ENCODE results near the gene HAPLN2. TPM values are rescaled to one million over a fixed set of nuclear protein-coding genes. Genes with fewer than 3 reads are reported as not detected.
"Not testable (repeated sequence)": the region's sequence is repeated elsewhere in the genome, so short reads cannot be mapped to it uniquely, and the experiment has no call there.

HAPLN2 gene
- total RNA-seq, 1 experiment from 2014 or later, result 1.2 TPM

DNA sequence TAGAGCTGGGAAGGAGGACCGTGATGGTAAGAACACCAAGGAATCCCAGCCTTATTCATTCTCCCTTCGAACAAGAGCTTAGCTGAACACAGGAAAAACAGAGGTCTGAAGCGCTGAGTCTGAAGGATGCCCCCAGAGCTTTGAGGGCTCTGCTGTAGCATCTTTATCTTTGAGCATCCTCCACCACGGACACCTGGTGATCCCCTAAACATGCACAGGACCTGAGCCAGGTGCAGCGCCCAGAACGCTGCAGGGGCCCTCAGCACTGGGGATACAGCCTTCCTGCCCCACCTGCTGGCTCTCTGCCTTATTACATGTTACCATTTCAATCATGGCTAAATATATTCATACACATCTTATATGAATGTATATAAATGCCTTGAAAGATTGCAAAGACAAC is 10.2 kb upstream of the HAPLN2 start (continued):
- TF ChIP-seq, protein P1, sequence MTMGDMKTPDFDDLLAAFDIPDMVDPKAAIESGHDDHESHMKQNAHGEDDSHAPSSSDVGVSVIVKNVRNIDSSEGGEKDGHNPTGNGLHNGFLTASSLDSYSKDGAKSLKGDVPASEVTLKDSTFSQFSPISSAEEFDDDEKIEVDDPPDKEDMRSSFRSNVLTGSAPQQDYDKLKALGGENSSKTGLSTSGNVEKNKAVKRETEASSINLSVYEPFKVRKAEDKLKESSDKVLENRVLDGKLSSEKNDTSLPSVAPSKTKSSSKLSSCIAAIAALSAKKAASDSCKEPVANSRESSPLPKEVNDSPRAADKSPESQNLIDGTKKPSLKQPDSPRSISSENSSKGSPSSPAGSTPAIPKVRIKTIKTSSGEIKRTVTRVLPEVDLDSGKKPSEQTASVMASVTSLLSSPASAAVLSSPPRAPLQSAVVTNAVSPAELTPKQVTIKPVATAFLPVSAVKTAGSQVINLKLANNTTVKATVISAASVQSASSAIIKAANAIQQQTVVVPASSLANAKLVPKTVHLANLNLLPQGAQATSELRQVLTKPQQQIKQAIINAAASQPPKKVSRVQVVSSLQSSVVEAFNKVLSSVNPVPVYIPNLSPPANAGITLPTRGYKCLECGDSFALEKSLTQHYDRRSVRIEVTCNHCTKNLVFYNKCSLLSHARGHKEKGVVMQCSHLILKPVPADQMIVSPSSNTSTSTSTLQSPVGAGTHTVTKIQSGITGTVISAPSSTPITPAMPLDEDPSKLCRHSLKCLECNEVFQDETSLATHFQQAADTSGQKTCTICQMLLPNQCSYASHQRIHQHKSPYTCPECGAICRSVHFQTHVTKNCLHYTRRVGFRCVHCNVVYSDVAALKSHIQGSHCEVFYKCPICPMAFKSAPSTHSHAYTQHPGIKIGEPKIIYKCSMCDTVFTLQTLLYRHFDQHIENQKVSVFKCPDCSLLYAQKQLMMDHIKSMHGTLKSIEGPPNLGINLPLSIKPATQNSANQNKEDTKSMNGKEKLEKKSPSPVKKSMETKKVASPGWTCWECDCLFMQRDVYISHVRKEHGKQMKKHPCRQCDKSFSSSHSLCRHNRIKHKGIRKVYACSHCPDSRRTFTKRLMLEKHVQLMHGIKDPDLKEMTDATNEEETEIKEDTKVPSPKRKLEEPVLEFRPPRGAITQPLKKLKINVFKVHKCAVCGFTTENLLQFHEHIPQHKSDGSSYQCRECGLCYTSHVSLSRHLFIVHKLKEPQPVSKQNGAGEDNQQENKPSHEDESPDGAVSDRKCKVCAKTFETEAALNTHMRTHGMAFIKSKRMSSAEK (CRISPR knock-in tag; IDR thresholded peaks at IDR 0.05; ENCODE audit: borderline replicate concordance), result no peak
- TF ChIP-seq ELF4 (CRISPR knock-in tag; IDR thresholded peaks at IDR 0.05; ENCODE audit: low read depth), result no peak
- TF ChIP-seq, protein P2, sequence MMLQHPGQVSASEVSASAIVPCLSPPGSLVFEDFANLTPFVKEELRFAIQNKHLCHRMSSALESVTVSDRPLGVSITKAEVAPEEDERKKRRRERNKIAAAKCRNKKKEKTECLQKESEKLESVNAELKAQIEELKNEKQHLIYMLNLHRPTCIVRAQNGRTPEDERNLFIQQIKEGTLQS (CRISPR knock-in tag; conservative IDR thresholded peaks at IDR 0.05), result no peak
- TF ChIP-seq OVOL2 (CRISPR knock-in tag; IDR thresholded peaks at IDR 0.05; ENCODE audit: borderline replicate concordance), result no peak
- TF ChIP-seq, protein P3, sequence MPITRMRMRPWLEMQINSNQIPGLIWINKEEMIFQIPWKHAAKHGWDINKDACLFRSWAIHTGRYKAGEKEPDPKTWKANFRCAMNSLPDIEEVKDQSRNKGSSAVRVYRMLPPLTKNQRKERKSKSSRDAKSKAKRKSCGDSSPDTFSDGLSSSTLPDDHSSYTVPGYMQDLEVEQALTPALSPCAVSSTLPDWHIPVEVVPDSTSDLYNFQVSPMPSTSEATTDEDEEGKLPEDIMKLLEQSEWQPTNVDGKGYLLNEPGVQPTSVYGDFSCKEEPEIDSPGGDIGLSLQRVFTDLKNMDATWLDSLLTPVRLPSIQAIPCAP (CRISPR knock-in tag; IDR thresholded peaks at IDR 0.05), result no peak
- TF ChIP-seq, protein P4, sequence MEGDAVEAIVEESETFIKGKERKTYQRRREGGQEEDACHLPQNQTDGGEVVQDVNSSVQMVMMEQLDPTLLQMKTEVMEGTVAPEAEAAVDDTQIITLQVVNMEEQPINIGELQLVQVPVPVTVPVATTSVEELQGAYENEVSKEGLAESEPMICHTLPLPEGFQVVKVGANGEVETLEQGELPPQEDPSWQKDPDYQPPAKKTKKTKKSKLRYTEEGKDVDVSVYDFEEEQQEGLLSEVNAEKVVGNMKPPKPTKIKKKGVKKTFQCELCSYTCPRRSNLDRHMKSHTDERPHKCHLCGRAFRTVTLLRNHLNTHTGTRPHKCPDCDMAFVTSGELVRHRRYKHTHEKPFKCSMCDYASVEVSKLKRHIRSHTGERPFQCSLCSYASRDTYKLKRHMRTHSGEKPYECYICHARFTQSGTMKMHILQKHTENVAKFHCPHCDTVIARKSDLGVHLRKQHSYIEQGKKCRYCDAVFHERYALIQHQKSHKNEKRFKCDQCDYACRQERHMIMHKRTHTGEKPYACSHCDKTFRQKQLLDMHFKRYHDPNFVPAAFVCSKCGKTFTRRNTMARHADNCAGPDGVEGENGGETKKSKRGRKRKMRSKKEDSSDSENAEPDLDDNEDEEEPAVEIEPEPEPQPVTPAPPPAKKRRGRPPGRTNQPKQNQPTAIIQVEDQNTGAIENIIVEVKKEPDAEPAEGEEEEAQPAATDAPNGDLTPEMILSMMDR (IDR thresholded peaks at IDR 0.05), result peak; percentile 55; the same call in 1 of the 2 replicates
- TF ChIP-seq, protein P5, sequence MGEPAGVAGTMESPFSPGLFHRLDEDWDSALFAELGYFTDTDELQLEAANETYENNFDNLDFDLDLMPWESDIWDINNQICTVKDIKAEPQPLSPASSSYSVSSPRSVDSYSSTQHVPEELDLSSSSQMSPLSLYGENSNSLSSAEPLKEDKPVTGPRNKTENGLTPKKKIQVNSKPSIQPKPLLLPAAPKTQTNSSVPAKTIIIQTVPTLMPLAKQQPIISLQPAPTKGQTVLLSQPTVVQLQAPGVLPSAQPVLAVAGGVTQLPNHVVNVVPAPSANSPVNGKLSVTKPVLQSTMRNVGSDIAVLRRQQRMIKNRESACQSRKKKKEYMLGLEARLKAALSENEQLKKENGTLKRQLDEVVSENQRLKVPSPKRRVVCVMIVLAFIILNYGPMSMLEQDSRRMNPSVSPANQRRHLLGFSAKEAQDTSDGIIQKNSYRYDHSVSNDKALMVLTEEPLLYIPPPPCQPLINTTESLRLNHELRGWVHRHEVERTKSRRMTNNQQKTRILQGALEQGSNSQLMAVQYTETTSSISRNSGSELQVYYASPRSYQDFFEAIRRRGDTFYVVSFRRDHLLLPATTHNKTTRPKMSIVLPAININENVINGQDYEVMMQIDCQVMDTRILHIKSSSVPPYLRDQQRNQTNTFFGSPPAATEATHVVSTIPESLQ (CRISPR knock-in tag; IDR thresholded peaks at IDR 0.05), result no peak

GRCh38 chr1:156610072-156610471 is 9.1 kb upstream of the HAPLN2 start:
- H3K9me3 Mint-ChIP-seq; POLR2A ChIA-PET; H3K27ac Mint-ChIP-seq; H3K4me1 Mint-ChIP-seq; H3K36me3 Mint-ChIP-seq; ATAC-seq; H3K4me3 Mint-ChIP-seq; DNase-seq (ENCODE audit: low spot score): not testable (repeated sequence)
- CTCF ChIA-PET, result interaction anchor here (1.0 kb wide), 1 partner anchor 9 kb away, joined by 6 read pairs; the partner anchor contains the start of gene HAPLN2
- peaks cover 11% of the 10 kb centered on the region; the same call in 1 of the 2 replicates for H3K27me3 Mint-ChIP-seq (ENCODE audit: low read depth)

DNA sequence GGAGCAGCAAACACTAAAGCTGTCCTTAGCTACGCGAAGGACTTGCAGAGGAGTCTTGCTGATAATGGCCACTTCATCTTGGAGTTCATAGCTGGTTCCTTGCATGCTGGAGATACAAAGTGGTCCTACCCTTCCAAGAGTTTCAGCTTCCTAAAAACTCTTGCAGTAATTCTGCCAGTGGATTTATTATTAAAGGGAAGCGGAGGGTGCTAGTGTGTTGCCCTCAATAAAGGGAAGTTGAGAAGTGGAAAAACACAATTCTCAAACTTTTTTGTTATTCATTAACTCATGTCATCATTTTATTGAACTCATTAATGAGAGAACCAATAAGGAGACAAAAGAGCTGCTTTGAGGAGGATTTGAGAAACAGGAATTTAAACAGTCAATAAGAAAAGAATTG is 6.5 kb upstream of the HAPLN2 start:
- Mint-ChIP-seq H3K27me3 (ENCODE audit: low read depth) (peaks cover 17% of the 10 kb centered on the region), H3K27ac (no peak overlapping the region), H3K4me3 (no peak overlapping the region), H3K4me1 (peaks cover 4% of the 10 kb centered on the region; the same call in 1 of the 2 replicates), H3K9me3 (no peaks in the 10 kb centered on the region), H3K36me3 (no peaks in the 10 kb centered on the region)
- DNase-seq (ENCODE audit: low spot score), result no peak
- no peak for ATAC-seq
- POLR2A ChIA-PET, result interaction anchor here (0.7 to 1.1 kb wide), 2 partner anchors 12 to 22 kb away, joined by 3 to 5 read pairs; partner anchors contain the start of gene NAXE
- CTCF ChIA-PET, result interaction anchor here (0.8 to 2.4 kb wide), 10 partner anchors 10 to 167 kb away, joined by 3 to 18 read pairs (median 4); no protein-coding TSS in a partner anchor
- TF ChIP-seq SMAD4 (CRISPR knock-in tag; IDR thresholded peaks at IDR 0.05) (no peak), MYBL2 (CRISPR knock-in tag; IDR thresholded peaks at IDR 0.05) (no peak), IRF2 (CRISPR knock-in tag; IDR thresholded peaks at IDR 0.05; ENCODE audit: borderline replicate concordance, low read depth) (no peak), FOXP1 (CRISPR knock-in tag; IDR thresholded peaks at IDR 0.05; ENCODE audit: borderline replicate concordance) (no peak), ZNF232 (CRISPR knock-in tag; IDR thresholded peaks at IDR 0.05) (no peak), ELF4 (CRISPR knock-in tag; IDR thresholded peaks at IDR 0.05; ENCODE audit: low read depth) (no peak), FOXJ3 (CRISPR knock-in tag; IDR thresholded peaks at IDR 0.05; ENCODE audit: borderline replicate concordance) (no peak), ESRRA (CRISPR knock-in tag; IDR thresholded peaks at IDR 0.05; ENCODE audit: borderline replicate concordance) (no peak)
